Measurements from ENCODE around the gene HAPSTR1.
"Not testable (repeated sequence)": the region's sequence is repeated elsewhere in the genome, so short reads cannot be mapped to it uniquely, and the experiment has no call there.

Gene HAPSTR1

DNA sequence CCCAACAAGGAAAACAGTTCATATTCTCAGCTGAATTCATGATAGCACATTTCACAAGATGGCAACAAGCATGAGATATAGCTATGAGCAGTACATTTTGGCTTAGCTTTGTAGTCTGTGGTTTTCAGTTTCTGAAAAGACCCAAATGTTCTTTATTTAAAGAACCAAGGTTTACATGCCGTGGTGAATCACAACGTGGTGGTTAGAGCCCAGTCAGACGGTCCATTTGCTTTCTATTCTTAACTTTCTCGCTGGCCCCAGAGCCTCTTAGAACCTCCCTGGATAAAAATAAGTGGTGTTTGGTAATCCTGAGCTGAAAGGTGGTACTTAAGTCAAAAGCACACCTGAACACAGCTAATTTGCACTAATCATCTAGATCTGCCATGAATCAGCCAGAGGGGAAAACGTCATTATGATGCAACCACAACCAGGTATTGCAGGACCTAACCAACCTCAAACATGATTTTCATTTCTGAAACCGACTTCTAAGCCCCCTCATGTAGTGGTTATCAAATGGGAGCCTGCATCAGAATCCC is 18.6 kb upstream of the HAPSTR1 start:
- H3K27ac ChIP-seq: no peak overlapping the region
- TF ChIP-seq, protein P1, sequence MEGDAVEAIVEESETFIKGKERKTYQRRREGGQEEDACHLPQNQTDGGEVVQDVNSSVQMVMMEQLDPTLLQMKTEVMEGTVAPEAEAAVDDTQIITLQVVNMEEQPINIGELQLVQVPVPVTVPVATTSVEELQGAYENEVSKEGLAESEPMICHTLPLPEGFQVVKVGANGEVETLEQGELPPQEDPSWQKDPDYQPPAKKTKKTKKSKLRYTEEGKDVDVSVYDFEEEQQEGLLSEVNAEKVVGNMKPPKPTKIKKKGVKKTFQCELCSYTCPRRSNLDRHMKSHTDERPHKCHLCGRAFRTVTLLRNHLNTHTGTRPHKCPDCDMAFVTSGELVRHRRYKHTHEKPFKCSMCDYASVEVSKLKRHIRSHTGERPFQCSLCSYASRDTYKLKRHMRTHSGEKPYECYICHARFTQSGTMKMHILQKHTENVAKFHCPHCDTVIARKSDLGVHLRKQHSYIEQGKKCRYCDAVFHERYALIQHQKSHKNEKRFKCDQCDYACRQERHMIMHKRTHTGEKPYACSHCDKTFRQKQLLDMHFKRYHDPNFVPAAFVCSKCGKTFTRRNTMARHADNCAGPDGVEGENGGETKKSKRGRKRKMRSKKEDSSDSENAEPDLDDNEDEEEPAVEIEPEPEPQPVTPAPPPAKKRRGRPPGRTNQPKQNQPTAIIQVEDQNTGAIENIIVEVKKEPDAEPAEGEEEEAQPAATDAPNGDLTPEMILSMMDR (conservative IDR thresholded peaks at IDR 0.05): no peak
- TF ChIP-seq ZFX (IDR thresholded peaks at IDR 0.05): no peak

- no peak overlapping the region for H3K27ac ChIP-seq
- TF ChIP-seq, protein P1 (conservative IDR thresholded peaks at IDR 0.05): no peak
- no peak for TF ChIP-seq ZFX (IDR thresholded peaks at IDR 0.05)
Observed at GRCh38 chr16:9075299-9076071, 16.0 kb upstream of the HAPSTR1 start.

- TF ChIP-seq, protein P1 (conservative IDR thresholded peaks at IDR 0.05): no peak
- no peak for TF ChIP-seq ZFX (IDR thresholded peaks at IDR 0.05)
- no peak overlapping the region for H3K27ac ChIP-seq
Observed at GRCh38 chr16:9077091-9077809, 14.2 kb upstream of the HAPSTR1 start.

GRCh38 chr16:9078467-9079429 is 12.7 kb upstream of the HAPSTR1 start:
- not testable (repeated sequence) for H3K27ac ChIP-seq

GRCh38 chr16:9079430-9079812 is 12.0 kb upstream of the HAPSTR1 start:
- TF ChIP-seq, protein P1 (conservative IDR thresholded peaks at IDR 0.05): no peak
- no peak for TF ChIP-seq ZFX (IDR thresholded peaks at IDR 0.05)
- H3K27ac ChIP-seq: no peak overlapping the region

GRCh38 chr16:9081158-9081557 is 10.3 kb upstream of the HAPSTR1 start:
- no peak for TF ChIP-seq ZFX (IDR thresholded peaks at IDR 0.05)
- TF ChIP-seq, protein P1 (conservative IDR thresholded peaks at IDR 0.05): no peak
- H3K27ac ChIP-seq: no peak overlapping the region

DNA sequence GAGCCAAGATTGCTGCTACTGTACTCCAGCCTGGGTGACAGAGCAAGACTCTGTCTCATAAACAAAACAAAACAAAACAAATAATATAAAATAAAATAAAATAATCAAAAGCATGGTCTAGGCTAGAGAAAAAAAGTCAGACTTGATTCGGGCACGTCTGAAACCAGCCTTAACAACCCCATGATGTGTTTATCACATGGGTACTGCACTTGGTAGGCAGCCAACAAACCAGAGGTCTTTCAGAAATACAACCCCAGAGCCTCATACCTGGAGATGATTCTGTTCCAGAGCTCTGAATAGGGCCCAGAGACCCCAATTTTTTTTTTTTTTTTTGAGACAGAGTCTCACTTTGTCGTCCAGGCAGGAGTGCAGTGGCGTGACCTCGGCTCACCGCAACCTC is 9.6 kb upstream of the HAPSTR1 start:
- H3K27ac ChIP-seq: no peak overlapping the region
- TF ChIP-seq, protein P1 (conservative IDR thresholded peaks at IDR 0.05): no peak
- no peak for TF ChIP-seq ZFX (IDR thresholded peaks at IDR 0.05)

All from C4-2B (cell line).